HG03571 (cell line): ENCODE results near the gene GJA3.
A peak's percentile ranks its signal among the peaks of the same experiment; 100 is the strongest.

ENCODE experiments used
- ATAC-seq: cut with Tn5 transposase; IDR thresholded peaks from one replicate; pipeline ENCODE4 v1.9.1; 2021; ENCODE audit not compliant: unreplicated experiment

The GJA3 gene

DNA sequence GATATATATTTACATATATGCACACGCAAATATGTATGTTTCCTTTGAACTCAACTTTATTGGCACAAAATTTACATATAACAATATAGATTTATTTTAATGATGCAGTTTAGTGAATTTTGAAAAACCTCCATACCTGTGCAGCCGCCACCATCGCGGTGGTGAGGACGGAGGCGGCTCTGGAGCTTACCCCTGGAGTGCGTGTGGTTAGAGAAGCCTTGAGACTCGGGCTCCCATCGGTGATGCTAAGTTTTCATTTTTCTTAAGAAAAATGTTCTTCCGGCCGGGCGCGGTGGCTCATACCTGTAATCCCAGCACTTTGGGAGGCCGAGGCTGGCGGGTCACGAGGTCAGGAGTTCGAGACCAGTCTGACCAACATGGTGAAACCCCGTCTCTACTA lies 31.8 kb downstream of the GJA3 start:
- no peak for ATAC-seq

DNA sequence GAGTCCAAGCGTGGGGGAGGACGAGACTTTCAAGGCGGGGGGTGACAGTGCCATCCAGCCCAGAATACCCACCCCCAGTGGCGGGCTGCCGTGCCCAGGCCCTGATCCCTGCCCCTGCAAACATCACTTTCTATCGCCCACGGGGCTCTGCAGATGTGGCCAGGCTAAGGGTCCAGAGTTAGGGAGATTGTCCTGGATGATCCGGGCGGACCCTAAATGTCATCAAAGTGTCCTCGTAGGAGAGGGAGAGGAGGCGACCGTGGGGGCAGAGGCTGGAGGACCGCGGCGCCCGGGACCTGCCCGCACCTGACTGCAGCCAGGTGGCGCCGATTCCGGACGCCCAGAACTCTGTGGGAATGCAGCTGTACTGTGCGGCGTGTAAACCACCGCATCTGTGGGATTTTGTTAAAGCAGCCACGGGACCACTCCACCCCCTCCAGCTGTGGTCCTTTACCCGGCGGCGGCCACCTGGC lies 32.4 kb downstream of the GJA3 start:
- no peak for ATAC-seq

DNA sequence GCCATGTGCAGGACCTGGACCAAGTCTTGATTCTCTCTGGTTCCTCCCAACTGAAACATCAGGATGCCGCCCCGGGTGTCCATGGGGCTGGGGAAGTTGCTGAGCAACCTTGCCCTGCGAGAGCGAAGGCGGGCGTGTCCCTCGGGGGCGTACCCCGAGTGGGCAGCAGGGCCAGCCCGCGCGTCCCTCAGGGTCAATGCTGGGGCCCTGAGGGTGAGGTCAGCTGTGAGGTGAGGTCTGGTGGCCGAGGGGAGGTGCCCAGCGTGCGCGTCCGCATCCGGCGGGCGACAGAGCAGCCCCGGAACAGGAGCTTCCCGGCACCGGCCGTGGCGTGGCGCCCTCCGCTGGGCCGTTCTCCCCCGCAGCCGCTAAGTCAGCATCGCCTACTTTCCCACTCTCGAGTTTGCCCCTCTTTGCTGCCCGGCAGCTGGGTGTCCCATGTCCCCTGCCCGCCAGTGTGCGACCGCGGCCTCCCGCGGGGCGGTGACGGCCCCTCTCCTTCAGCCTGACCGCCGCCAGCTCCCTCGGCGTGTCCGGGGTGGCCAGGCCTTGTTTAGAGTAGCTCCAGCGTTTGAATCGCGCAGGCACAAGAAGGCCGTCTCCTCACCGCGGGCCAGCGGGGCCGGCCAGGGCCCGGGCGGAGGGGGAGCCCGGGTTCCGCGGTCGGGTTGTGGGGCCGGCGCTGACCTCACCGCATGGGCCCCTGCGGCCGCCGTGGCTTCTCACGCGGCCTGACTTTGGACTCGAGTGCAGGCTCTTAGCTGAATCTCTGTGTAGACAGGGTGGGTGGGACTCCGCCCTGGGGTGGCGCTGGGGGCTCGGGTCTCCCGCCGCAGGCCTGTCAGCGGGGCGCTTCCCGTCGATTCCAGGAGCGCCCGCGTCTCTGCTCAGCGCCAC lies 33.0 kb downstream of the GJA3 start:
- ATAC-seq = peak; percentile 75

GRCh38 chr13:20127262-20127561 lies 33.6 kb downstream of the GJA3 start:
- ATAC-seq = no peak

- no peak for ATAC-seq
Measured at GRCh38 chr13:20126541-20127261, 34.2 kb downstream of the GJA3 start.

- no peak for ATAC-seq
Measured at GRCh38 chr13:20125783-20126165, 35.1 kb downstream of the GJA3 start.

DNA sequence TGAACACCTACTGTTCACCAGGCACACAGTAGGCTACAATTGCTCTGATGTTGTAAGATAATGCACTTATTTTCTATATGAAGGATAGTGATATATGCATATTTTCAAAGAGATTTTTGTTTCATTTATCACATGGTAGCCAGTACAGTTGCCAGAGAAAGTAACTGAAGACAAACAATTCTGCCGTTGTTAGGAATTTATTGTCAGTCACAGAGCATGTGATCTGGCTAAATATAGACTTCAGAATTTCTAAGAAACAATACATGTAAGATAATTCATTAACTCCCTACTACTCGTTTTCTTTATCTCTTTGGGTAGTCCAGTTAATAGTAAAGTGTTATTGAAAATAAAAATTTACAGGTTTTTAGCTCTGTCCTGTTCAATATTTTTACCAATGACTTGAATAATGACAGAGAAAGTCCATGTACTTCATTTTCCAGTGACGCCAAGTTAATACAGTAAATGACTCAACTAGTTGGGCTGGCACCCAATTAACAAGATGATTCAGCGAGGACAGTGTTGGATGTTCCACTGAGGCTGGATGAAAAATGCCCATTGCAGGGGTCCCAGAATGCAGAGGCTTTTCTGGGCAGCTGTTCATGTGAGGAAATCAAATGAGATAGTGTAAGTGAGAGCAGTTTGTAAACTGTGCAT lies 35.6 kb downstream of the GJA3 start:
- no peak for ATAC-seq

DNA sequence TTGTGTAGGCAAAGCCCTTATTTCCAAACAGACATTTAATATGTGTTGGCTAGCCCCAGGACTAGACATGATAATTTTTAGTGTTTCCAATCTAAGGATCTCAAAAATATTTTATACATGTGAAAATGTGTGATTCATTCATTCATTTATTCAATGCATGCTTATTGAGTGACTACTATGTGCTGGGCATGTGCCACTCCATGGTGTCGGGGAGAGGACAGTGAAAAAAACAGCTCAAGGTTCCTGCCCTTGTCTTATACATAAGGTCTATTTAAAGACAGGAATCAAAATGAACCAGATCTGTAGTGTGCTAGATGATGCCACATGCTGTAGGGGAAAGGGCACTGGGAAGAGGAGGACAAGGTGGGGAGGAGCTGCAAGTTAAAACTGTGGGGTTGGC lies 36.5 kb downstream of the GJA3 start:
- no peak for ATAC-seq

GRCh38 chr13:20121159-20121525 lies 39.7 kb downstream of the GJA3 start:
- no peak for ATAC-seq

- no peak for ATAC-seq
Measured at GRCh38 chr13:20119960-20120359, 40.9 kb downstream of the GJA3 start.

DNA sequence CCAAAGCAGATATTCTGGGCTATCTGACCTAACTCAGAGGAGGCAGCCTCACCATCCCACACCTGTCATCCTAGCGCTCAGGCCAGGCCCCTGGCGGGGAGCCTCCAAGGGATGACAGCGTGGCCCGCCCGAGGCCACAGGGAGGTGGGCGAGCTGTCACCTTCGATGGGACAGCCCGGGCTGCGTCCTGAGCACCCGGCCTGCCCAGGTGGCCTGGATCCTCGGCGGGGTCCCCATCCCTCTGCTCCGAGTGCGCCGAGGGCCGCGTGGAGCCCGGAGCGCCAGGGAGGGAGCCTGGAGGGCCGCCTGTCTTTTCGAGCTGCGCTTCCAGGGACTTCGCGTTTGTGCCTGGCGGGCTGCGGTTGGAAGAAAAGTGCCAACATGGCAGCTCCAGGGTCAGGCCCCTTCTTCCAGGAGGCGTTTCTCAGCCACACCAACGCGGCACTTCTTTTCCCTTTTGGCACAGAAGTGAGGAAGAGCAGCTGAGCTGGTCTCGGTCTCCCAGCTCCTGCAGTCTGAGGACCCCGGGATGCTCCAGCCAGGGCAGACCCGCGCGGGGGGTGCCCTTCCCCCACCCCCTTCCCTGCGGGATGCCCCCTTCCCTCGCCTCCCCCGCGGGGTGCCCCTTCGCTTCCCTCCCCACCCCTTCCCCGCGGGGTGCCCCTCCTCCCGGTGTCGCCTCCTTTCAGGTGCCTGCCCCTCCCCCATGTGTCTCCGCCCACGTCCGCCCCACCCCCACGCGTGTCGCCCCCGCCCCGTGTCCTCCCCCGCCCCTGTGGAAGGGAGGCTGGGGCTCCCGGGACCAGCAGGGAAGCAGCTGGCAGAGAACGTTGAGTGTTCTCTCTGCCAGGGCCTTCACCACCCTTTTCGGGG lies 42.3 kb downstream of the GJA3 start:
- ATAC-seq = peak; percentile 35

- ATAC-seq = no peak
Measured at GRCh38 chr13:20116213-20116612, 44.6 kb downstream of the GJA3 start.

GRCh38 chr13:20114066-20114610 lies 46.7 kb downstream of the GJA3 start:
- no peak for ATAC-seq

DNA sequence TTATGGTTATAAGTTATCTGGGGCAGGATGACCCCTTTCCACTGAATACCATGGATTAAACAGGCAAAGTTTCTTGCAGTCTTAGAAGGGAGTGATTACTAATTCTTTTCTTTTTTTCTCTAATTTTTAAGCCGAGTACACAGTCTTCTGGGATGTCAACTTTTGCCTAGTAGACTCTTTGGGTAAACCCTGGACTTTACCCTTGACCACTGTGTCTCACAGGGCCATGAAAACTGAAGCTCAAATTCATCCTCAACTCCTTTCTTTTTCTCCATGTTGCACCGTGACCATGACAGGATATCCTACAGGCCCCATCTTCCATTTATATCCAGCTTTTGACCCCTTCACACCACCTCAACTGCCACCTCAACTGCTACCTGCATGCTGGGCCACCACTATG lies 51.8 kb downstream of the GJA3 start:
- ATAC-seq = no peak

DNA sequence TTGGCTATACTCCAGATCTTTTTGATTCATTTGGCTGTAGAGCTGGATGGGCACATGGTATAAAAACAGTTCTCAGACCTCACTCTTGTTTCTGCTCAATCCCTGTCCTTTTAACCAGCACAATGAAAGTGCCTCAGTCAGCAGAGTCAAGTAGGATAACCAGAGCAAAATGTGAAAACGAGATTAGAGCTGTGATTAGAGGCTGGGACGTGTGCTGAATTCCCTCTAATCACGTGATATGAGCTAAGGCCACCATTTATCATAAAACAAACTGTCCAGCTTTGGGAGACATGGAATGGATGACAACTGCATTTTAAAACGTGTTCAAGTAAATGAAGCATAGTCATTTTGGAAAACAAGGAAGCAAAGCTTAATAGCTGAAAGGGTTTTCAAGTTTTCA lies 54.1 kb downstream of the GJA3 start:
- ATAC-seq = no peak

DNA sequence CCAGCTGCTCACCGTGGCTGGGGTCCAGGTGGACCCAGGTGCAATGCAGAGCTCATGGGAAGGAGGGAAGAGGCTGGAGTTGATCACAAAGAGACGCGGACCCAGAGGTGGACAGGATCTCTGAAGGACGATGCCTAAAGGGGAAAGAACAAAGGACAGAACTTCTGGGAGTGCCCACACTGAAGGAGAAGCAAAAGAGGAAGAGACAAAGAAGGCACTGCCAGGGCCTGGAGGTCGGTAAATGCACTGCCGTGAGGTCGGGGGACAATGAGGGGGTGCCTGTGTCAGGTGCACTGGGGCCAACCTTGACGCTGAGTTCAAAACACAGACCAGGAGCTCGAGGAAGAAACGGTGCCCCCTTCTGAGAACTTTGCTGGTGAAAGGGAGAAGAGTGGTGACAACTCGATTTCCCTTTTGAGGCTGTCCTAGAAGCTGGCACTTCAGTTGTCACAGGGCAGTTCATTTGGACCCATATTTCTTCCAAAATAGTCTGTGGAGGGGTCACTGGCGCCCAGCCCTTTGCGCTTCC lies 55.6 kb downstream of the GJA3 start:
- ATAC-seq = no peak

GRCh38 chr13:20102525-20103180 lies 58.2 kb downstream of the GJA3 start:
- no peak for ATAC-seq

DNA sequence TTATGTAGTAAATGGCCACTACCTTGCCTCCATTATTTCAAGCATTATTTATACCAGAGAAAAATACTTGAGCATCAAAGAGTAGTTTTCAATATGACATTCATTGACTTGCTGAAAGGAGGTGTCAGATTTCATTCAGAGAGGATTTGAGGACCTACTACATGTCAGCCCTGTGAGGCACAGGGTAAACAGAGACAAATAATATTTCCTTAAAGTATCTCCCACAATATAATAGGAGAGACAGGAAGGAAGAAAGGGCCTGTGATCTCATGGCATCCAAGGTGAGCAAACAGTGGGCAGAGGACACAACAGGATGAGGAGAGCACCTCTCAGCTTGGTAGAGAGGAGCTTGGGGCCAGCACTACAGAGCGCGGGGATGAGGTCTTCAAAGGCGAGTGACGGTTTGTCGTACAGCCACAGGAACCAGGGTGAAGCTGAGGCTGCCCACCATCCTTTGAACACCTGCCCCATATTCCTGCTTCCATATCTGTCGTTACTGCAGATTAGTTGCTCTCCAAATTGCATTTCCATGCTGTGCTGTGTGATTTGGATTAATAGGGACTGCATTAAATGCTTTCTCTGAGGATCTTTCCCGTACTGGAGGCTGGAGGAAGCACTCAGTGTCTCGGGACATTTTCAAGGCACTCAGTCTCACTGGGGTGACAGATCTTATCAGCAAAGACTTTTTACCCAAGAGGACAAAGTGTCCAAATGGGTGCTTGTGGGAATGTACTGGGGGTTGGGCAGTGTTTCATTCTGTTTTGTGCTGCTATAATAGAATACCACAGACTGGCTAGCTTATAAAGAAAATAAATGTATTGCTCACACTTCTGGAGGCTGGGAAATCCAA lies 59.2 kb downstream of the GJA3 start:
- ATAC-seq = no peak

- ATAC-seq = no peak
Measured at GRCh38 chr13:20099319-20099718, 61.5 kb downstream of the GJA3 start.
